ENCODE data around the gene DISC1.

DISC1 gene

DNA sequence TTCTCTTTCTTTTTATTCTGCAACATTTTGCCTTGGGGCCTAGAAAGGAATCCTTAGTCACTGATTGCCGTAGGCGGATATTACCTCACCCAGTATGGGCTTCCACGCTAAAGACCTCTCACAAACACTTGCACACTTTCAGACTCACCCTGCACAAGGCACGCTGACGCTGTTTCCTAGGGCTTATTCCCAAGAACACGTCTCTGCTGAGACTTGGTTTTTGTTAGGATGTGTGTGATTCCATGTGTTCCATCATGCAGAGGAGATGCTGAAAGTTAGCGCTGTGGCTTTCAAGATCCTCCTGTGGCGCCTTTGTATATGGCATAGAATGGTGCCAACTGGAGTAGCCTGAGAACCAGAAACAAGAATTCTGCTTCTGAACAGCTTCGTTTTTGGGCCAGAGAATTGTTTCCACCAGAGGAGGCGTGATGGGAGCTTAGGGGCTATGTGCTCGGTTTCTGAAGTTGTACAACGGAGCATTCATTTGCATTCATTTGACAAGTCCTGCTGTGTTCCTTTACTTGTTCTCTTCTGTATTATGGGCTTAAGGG lies 297.0 kb downstream of the DISC1 start:
- no peak for ATAC-seq
- TF ChIP-seq ARNTL (CRISPR knock-in tag; IDR thresholded peaks at IDR 0.05; ENCODE audit: borderline replicate concordance, low read depth) = no peak
- TF ChIP-seq, protein P1, sequence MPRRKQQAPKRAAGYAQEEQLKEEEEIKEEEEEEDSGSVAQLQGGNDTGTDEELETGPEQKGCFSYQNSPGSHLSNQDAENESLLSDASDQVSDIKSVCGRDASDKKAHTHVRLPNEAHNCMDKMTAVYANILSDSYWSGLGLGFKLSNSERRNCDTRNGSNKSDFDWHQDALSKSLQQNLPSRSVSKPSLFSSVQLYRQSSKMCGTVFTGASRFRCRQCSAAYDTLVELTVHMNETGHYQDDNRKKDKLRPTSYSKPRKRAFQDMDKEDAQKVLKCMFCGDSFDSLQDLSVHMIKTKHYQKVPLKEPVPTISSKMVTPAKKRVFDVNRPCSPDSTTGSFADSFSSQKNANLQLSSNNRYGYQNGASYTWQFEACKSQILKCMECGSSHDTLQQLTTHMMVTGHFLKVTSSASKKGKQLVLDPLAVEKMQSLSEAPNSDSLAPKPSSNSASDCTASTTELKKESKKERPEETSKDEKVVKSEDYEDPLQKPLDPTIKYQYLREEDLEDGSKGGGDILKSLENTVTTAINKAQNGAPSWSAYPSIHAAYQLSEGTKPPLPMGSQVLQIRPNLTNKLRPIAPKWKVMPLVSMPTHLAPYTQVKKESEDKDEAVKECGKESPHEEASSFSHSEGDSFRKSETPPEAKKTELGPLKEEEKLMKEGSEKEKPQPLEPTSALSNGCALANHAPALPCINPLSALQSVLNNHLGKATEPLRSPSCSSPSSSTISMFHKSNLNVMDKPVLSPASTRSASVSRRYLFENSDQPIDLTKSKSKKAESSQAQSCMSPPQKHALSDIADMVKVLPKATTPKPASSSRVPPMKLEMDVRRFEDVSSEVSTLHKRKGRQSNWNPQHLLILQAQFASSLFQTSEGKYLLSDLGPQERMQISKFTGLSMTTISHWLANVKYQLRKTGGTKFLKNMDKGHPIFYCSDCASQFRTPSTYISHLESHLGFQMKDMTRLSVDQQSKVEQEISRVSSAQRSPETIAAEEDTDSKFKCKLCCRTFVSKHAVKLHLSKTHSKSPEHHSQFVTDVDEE (CRISPR knock-in tag; IDR thresholded peaks at IDR 0.05) = no peak

DNA sequence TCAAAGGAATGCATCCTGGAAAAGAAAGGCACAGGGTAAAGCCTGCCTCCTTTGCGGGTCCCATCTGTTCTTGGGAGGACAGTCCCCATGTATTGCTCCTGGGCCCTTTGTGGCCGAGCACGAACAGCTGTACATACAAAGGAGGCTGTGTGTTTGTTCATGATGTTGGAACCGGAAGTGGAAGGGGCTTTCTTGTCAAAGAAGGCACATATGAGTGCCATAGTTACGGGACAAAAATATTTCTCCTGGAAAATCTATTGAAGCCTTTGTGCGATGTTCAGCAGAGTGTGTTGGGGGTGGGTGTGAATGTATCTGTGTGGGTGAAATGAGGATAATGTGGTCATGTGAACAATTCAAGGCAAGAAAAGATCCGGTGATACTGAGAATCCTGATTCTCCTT lies 297.6 kb downstream of the DISC1 start:
- no peak for TF ChIP-seq ZNF70 (CRISPR knock-in tag; IDR thresholded peaks at IDR 0.05)
- no peak for TF ChIP-seq CSDC2 (CRISPR knock-in tag; IDR thresholded peaks at IDR 0.05)
- no peak for TF ChIP-seq BACH2 (CRISPR knock-in tag; IDR thresholded peaks at IDR 0.05; ENCODE audit: borderline replicate concordance)
- TF ChIP-seq, protein P1 (CRISPR knock-in tag; IDR thresholded peaks at IDR 0.05) = no peak
- ATAC-seq = no peak

DNA sequence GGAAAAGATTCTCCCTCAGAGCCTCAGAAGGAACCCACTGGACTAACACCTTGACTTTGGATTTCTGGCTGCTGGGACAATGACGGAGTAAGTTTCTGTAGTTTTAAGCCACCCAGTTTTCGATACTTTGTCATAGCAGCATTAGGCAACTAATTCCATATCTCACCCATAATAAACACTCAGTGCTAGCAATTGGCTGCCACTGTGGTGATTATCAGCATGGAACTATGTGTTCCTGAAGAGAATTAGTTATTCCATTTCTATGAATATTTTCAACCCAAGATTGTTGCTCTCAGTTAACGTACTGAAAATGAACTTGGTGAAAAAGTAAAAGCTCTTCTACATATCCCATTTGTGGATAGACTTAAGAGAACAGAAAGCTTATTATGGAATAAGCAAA lies 299.3 kb downstream of the DISC1 start:
- TF ChIP-seq ZFP30 (CRISPR knock-in tag; IDR thresholded peaks at IDR 0.05) = no peak
- TF ChIP-seq CREB5 (CRISPR knock-in tag; IDR thresholded peaks at IDR 0.05; ENCODE audit: low read depth) = no peak
- TF ChIP-seq CSDC2 (CRISPR knock-in tag; IDR thresholded peaks at IDR 0.05) = no peak
- TF ChIP-seq ARNTL (CRISPR knock-in tag; IDR thresholded peaks at IDR 0.05; ENCODE audit: borderline replicate concordance, low read depth) = no peak
- no peak for TF ChIP-seq PATZ1 (CRISPR knock-in tag; IDR thresholded peaks at IDR 0.05; ENCODE audit: borderline replicate concordance)
- no peak for TF ChIP-seq ZNF70 (CRISPR knock-in tag; IDR thresholded peaks at IDR 0.05)
- no peak for TF ChIP-seq BACH2 (CRISPR knock-in tag; IDR thresholded peaks at IDR 0.05; ENCODE audit: borderline replicate concordance)
- TF ChIP-seq TOX (CRISPR knock-in tag; IDR thresholded peaks at IDR 0.05; ENCODE audit: borderline replicate concordance) = no peak
- TF ChIP-seq, protein P1 (CRISPR knock-in tag; IDR thresholded peaks at IDR 0.05) = no peak
- TF ChIP-seq GLIS3 (CRISPR knock-in tag; IDR thresholded peaks at IDR 0.05) = no peak
- TF ChIP-seq ESRRG (CRISPR knock-in tag; IDR thresholded peaks at IDR 0.05) = no peak
- TF ChIP-seq, protein P2, sequence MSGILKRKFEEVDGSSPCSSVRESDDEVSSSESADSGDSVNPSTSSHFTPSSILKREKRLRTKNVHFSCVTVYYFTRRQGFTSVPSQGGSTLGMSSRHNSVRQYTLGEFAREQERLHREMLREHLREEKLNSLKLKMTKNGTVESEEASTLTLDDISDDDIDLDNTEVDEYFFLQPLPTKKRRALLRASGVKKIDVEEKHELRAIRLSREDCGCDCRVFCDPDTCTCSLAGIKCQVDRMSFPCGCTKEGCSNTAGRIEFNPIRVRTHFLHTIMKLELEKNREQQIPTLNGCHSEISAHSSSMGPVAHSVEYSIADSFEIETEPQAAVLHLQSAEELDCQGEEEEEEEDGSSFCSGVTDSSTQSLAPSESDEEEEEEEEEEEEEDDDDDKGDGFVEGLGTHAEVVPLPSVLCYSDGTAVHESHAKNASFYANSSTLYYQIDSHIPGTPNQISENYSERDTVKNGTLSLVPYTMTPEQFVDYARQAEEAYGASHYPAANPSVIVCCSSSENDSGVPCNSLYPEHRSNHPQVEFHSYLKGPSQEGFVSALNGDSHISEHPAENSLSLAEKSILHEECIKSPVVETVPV (CRISPR knock-in tag; IDR thresholded peaks at IDR 0.05) = no peak
- TF ChIP-seq ISL1 (CRISPR knock-in tag; IDR thresholded peaks at IDR 0.05) = no peak
- TF ChIP-seq SNAI2 (CRISPR knock-in tag; IDR thresholded peaks at IDR 0.05) = no peak

More for the DNA sequence above, 299.3 kb downstream of the DISC1 start:
- ATAC-seq = no peak
